Activated T-helper 1 cell treated with Interleukin-2 at 50 U/mL for 16 hours (primary cell): ENCODE results near the gene USP5.
A peak's percentile ranks its signal among the peaks of the same experiment; 100 is the strongest.
"Not testable (repeated sequence)": the region's sequence is repeated elsewhere in the genome, so short reads cannot be mapped to it uniquely, and the experiment has no call there.

Experiments used
- DNase-seq: peaks from one replicate; pipeline ENCODE4 v3.0.0-alpha.2; 2020; ENCODE audit warnings: low read depth

USP5 gene

DNA sequence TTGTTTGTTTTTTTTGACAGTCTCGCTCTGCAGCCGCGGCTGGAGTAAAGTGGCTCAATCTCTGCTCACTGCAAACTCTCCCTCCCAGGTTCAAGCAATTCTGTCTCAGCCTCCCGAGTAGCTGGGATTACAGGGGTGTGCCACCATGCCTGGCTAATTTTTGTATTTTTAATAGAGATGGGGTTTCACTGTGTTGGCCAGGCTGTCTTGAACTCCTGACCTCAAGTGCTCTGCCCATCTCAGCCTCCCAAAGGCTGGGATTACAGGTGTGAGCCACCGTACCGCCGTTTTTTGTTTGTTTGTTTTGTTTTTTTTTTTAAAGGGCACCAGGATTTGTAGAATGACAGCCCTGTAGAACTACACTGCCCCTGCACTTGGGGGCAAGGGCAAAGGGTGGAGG is 36.8 kb downstream of the USP5 start:
- DNase-seq, result not testable (repeated sequence)

DNA sequence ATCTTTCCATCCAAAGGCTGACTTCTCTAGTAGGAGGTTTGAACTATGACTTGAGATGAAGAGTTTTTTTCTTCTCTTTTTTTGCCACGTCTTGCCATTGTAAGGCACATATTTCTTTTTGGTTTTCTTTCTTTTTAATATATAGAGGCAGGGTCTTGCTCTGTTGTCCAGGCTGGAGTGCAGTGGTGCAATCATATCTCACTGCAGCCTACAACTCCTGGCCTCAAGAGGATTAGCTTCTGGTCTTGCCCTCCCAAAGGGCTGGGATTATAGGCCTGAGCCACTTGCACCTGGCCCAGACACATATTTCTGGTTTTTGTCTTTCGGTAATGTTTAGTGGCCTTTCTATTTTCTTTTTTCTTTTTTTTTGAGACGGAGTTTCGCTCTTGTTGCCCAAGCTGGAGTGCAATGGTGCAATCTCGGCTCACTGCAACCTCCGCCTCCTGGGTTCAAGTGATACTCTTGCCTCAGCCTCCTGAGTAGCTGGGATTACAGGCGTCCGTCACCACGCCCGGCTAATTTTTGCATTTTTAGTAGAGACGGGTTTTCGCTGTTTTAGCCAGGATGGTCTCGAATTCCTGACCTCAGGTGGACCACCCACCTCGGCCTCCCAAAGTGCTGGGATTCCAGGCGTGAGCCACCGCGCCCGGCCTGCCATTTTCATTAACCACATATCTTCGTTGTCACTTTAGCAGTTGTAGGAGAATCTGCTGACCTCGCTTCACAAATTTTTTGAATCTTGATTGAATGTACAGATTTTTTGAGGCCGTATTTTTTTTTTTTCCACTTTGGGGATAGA is 38.0 kb downstream of the USP5 start:
- not testable (repeated sequence) for DNase-seq

DNA sequence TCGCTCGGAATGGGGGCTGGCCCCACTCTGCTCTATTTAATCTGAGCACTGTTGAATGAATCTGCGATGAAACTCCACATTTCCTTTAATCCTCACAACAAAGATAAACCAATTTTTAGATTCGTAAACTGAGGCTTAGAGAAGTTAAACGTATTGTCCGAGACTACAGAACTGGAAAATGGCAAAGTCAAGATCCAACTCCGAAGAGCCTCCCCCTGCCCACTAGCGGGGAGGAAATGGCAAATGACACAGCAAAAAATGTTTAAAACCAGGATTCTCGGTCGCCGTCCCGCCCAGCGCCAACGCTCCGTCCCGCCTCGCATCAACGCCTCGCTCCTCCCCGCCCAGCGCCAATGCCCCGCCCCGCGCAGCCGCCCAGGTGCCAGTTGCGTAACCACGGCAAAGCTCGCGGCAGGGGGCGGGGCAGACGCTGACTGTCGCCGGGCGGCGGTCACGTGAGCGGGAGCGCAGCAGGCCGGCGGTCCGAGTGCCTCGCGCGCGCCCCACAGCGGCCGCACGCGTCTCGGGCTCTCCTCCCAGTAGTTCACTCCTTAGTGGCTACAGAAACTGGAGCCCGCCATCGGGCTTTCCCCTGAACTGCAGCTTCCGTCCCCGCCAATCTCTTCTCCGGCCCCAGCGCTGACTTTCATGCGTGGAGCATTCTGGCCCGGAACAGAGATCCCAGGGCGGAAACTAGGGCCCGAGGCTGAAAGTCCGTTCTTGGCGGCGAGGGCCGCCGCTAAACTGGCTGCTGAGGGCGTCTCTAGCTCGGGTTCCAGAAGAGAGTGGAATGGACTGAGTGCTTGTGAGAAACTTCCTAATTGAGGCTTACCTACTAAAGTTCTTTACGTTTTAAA is 39.1 kb downstream of the USP5 start:
- DNase-seq, result peak; percentile 98

- DNase-seq, result no peak
These were observed 39.7 kb downstream of the USP5 start for GRCh38 chr12:6891646-6892001.

GRCh38 chr12:6892683-6893082 is 40.7 kb downstream of the USP5 start:
- not testable (repeated sequence) for DNase-seq

GRCh38 chr12:6894321-6894720 is 42.4 kb downstream of the USP5 start:
- DNase-seq, result no peak

- DNase-seq, result no peak
These were observed 45.0 kb downstream of the USP5 start for GRCh38 chr12:6896846-6897435.

- no peak for DNase-seq
These were observed 47.5 kb downstream of the USP5 start for GRCh38 chr12:6899427-6899826.

- DNase-seq, result no peak
These were observed 48.0 kb downstream of the USP5 start for GRCh38 chr12:6899837-6900519.

DNA sequence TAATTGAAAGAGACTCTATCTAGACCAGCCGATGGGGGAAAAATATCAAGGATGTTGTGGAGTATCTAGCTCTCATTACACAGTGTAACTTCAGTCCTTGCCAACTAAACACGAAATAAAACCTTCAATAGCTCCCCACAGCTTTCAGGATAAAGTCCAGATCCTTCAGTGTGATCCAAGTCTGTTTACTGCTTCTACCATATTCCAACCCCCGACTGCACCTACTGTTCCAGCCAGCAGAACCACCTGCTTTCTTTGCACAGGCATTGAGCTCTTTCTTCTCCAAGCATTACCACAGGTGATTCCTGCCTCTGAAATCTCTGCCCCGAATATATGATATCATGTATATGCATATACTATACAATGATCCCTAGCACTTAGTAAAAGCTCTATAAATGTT is 50.5 kb downstream of the USP5 start:
- no peak for DNase-seq

GRCh38 chr12:6903722-6904121 is 51.8 kb downstream of the USP5 start:
- no peak for DNase-seq

DNA sequence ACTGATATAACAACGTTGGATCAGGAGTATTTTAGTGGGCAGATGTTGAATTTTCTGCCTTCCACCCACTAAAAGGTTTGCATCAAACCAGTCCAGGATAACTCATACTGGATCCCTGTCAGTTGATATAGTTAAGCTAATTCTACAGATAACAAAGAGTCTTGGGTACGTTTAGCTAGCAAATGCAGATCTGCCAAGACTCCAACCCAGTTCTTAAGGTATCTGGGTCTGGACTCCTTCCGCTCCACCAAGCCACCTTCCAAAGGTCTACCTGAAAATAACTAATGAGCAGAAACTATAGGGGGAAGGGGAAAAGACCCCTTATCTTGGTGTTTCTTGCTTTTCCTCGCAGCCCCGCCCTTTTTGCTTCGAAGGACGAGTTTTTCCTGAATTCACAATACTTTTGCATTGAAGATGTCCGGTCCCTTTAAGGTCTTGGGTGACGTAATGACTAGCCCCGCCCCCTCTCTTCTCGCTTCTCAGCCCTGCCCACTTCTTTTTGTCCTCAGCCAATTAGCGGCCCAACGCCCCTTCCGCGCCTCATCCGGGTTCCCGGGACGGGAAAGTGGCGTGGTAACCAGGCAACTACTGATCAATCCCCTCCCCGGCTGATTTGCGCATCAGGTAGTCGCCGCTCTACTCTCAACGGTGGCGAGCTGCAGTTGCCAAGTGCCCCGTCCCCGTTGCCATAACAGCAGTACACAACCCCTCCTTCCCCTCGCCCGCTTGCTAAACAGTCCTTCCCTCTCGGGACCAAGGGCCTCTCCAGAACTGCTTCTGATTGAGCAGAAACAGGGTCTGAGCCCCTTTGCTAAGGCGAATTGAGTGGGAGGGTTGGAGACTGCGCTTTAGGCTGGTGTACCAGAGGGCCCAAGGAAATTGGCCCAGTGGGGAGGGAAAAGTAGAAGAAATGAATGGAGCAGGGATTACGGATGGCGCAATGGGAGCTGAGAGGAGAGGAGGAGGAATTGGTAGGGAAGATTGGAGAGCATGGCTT is 52.6 kb downstream of the USP5 start, which contains the start of gene LRRC23:
Gene LRRC23, plus strand, starts transcription at position 543 of the 997 bp plus-strand sequence. CDS start 812 bp downstream, outside the sequence.
- DNase-seq, result peak; percentile 93

GRCh38 chr12:6905414-6906040 is 53.6 kb downstream of the USP5 start:
- no peak for DNase-seq

DNA sequence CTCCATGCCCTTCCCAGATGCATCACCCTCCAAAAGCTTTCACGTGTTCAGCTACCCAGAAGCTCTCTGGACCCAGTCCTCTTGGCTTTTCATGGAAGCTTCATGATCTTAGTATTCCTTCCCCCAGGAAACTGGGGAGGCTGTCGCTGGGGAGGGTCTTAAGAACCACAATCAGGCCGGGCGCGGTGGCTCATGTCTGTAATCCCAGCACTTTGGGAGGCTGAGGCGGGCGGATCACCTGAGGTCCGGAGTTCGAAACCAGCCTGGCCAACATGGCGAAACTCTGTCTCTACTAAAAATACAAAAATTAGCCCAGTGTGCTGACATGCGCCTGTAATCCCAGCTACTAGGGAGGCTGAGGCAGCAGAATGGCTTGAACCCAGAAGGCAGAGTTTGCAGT is 56.2 kb downstream of the USP5 start:
- not testable (repeated sequence) for DNase-seq

GRCh38 chr12:6909421-6910145 is 57.6 kb downstream of the USP5 start:
- no peak for DNase-seq

- DNase-seq, result no peak
These were observed 60.4 kb downstream of the USP5 start for GRCh38 chr12:6912164-6912935.

DNA sequence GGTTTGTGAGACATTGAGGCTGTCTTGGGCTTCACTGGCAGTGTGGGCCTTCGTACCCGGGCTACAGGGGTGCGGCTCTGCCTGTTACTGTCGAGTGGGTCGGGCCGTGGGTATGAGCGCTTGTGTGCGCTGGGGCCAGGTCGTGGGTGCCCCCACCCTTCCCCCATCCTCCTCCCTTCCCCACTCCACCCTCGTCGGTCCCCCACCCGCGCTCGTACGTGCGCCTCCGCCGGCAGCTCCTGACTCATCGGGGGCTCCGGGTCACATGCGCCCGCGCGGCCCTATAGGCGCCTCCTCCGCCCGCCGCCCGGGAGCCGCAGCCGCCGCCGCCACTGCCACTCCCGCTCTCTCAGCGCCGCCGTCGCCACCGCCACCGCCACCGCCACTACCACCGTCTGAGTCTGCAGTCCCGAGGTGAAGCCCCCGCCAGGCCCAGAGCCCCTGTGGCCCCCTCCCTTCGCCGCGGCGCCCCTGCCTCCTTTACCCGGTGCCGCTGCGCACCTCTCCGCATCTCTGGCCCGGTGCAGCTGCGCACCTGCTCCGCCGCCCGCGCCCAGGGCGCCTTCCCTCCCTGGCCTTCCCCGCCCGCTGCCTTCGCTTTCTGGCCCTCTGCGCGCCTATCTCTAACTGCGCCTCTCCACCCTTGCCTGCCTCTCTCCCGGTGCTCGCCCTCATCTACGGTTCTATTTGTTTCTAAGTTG is 62.4 kb downstream of the USP5 start, which contains the start of gene ENO2:
Gene ENO2, plus strand, starts transcription at position 335 of the 701 bp plus-strand sequence. CDS start 1,253 bp downstream, outside the sequence.
- peak; percentile 81 for DNase-seq
